ENCODE data around the gene FLAD1.

The FLAD1 gene

GRCh38 chr1:154982897-154983648, at the start of gene FLAD1:
TSS of gene FLAD1 (plus strand) at chr1:154983344. CDS start at chr1:154983695, 351 bp downstream.
- peak; percentile 98 to 99 for DNase-seq

GRCh38 chr1:154934358-154934948, 48.7 kb upstream of the FLAD1 start:
- DNase-seq: no peak

GRCh38 chr1:154935749-154936554, 47.2 kb upstream of the FLAD1 start:
- no peak for DNase-seq

- DNase-seq: peak; percentile 92 to 93
Observed at GRCh38 chr1:154936555-154937084, 46.5 kb upstream of the FLAD1 start, which contains the start of gene PMVK. TSS of gene PMVK (minus strand) at chr1:154936719. CDS start at chr1:154936685, 34 bp downstream.

GRCh38 chr1:154937085-154937987, 45.8 kb upstream of the FLAD1 start:
- DNase-seq: peak; percentile 82 to 91

GRCh38 chr1:154937988-154938386, 45.2 kb upstream of the FLAD1 start:
- DNase-seq: no peak

- no peak for DNase-seq
Observed at GRCh38 chr1:154938604-154939399, 44.3 kb upstream of the FLAD1 start.

DNA sequence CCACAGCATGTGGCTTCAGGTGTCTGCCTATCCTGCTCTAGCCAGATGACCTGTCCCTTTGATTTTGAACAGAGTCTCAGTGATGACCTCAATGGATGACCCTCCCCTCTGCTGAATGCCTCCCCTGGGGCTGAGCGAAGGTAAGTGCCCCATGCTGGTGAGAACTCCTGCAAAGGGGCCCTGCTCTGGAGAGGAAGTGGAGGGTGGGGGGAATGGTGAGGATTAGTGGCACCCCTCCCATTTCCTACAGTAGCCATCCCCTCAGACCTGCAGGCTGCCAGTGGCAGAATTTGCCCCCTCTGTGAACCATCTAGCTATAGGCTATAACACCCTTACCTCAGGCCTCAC, 43.0 kb upstream of the FLAD1 start:
- no peak for DNase-seq

DNA sequence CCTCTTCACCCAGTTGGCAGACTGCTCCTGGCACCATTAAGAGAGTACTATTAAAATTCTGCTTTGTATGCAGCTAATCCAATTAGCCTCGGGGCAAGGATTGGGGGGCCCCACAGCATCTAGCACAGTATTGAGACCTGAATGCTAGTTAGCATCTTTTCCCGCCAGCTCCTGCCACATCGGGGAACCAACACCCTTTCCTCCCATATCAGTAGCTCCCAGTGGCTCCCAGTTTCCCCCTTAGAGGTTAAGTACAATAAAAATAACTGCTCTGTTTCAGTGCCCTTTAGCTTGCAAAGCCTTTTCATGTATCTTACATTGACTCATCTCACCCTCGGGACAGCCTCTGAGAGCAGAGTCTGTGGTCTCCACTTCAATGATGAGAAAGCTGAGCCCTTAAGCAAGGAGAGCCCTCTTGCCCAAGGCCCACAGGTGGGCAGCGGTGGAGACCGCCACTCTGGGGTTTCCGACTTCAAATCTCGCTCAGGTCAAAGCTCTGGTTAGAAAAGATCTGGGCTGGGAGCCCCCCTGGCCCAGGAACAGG, 42.4 kb upstream of the FLAD1 start:
- no peak for DNase-seq

- no peak for DNase-seq
Observed at GRCh38 chr1:154941333-154942013, 41.7 kb upstream of the FLAD1 start.

DNA sequence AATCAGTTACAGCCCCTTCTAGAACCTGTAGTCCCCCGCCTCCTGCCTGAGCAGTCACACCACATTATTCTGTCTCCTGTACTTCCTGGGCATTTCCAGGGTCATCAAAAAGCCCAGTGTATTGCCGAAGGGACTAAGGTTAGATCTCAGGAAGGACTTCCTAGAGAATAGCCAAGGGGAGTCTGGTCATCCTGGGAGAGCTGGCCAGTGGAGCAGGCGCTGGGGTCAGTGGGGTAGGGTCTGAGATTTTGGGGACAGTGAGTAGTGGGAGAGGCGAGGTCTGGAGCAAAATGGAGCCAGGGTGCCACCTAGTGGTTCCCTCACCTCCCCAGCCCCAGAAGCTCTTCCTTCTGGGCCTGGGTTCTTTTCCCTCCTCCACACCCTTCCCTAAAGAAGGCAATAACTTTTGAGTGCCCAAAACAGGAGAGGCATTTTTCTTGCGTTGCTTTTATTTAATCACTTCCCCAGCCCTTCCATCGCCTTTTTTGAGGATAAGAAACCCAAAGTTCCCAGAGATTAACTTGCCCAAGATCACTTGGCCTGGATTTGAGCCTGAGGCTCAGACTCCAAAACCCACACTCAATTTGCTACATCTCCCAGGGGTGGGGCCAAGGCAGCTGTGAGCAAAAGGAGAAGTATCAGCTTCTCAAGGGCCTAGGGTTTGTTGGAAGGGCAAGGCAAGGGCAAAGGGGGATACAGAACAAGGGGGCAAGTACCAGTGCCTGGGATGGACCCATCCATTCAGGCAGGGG, 39.3 kb upstream of the FLAD1 start:
- peak in 1 of 2 experiments; percentile 34 for DNase-seq

GRCh38 chr1:154944401-154945159, 38.6 kb upstream of the FLAD1 start:
- DNase-seq: no peak

- DNase-seq: no peak
Observed at GRCh38 chr1:154945160-154945961, 37.8 kb upstream of the FLAD1 start.

DNA sequence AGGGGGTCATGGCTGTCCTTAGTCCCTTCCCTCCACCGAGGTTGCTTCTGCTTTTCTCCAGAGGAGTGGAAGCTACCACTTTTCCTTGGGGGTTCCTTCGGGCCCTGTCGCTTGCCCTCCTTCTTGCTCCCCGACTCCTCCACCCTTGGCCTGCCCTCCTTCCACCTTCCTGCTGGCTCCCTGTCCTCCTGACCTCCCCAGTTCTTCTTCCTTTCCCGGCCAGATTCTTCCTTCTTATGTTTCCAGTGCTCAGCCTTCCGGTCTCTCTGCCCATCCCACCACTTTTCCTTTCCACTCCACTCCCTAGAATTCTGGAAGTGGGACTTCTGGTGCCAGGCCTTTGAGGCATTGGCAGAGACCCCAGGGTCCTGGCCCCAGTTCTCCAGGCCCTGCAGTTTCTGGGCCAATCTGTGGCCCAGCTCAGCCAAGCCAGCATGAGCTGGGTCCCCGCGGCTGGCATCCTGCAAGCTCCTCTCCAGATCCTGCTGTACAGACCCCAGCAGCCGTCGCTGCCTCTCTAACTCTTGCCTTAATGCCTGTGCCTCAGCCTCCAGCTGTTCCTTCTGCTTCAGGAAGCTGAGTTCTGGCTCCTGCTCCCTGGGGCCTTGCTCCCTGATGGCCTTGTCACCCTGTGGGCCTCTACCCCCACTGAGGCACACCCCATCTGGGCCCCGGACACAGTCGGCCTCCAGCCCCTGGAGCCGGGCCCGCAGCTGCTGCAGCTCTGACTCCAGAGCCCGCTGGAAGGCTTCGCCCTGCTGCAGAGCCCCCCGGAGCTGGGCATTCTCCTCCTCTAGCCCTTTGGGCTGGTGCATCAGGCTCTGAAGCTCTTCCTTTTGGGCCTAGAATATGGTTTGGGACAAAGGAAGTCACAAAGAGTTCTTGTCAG, 36.9 kb upstream of the FLAD1 start:
- no peak for DNase-seq

- no peak for DNase-seq
Observed at GRCh38 chr1:154948079-154948478, 35.1 kb upstream of the FLAD1 start.

DNA sequence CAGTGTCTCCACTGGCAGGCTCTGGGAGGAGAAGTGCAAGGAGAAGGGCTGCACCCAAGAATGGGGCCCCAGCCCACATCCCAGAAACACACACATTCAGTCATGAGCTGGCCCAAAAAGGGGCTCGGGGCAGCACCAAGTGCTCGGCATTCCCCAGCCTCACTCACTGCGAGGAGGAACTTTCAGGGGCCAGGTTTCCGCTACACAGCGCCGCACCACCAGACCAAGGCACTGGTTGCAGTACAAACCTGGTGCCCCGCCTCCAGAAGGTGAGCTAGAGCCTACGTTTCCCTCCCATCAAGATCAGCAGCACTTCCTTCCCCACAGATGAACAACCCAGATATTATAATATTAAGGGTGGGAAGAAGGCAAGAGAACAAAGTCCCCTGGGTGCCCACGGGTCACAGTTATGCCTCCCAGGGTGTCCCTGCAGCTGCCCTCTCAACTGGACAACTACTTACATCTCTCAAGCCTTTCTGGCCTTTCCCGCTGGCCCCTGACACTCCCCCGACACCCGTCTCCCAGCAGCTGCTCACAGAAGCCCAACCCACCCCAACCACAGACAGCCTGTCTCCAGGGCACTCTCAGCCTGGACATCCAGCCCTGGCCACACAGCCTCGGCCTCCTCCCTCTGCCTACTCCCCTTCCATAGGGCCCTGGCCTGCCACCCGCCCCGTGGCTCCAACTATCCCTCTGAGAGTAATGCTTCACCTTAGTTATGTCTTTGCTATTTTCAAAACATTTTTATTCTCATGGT, 31.1 kb upstream of the FLAD1 start:
- DNase-seq: no peak
